Measurements from ENCODE around the gene POU2F1.

- TF ChIP-seq CTCF (conservative IDR thresholded peaks at IDR 0.05; ENCODE audit: low read depth in 2 of 2) (no peak), JUNB (IDR thresholded peaks at IDR 0.05; ENCODE audit: unreplicated experiment) (no peak), EZH2phosphoT487 (IDR thresholded peaks at IDR 0.05; ENCODE audit: unreplicated experiment) (no peak), CREB1 (CRISPR knock-in tag; IDR thresholded peaks at IDR 0.05; ENCODE audit: low read depth) (no peak), POLR2AphosphoS5 (IDR thresholded peaks at IDR 0.05; ENCODE audit: low read depth) (no peak), EZH2 (IDR thresholded peaks at IDR 0.05; ENCODE audit: low read depth, unreplicated experiment) (no peak), REST (IDR thresholded peaks at IDR 0.05; ENCODE audit: unreplicated experiment) (no peak), ETS1 (IDR thresholded peaks at IDR 0.05) (no peak), NANOG (IDR thresholded peaks at IDR 0.05; ENCODE audit: borderline replicate concordance) (no peak), STAT1 (IDR thresholded peaks at IDR 0.05; ENCODE audit: unreplicated experiment) (no peak), ZNF114 (CRISPR knock-in tag; IDR thresholded peaks at IDR 0.05) (no peak), ZNF331 (CRISPR knock-in tag; IDR thresholded peaks at IDR 0.05; ENCODE audit: low read depth) (no peak), ZNF462 (CRISPR knock-in tag; IDR thresholded peaks at IDR 0.05) (no peak)
Observed at GRCh38 chr1:167252986-167253385, 32.3 kb downstream of the POU2F1 start.
